Measurements from ENCODE around the gene BEAN1.

The BEAN1 gene

DNA sequence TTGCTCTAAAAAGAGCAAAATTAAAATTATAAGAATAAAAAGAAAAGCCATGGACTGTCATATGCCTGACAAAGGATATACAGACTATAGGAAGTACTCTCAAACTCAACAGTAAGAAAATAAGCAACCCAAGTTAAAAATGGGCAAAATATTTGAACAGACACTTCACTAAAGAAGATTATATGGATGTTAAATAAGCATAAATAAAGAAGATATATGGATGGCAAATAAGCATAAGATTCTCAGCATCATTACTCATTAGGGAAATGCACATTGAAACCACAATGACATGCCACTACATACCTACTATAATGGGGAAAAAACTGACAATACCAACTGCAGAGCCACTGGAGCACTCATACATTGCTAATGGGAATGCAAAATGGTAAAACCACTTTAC, 14.9 kb upstream of the BEAN1 start:
- Histone ChIP-seq H3K4me3 (ENCODE audit: low read depth, low read length) (no peak overlapping the region), H3K9ac (no peak overlapping the region), H3K4me2 (ENCODE audit: low read length) (no peak overlapping the region), H3K4me1 (no peaks in the 10 kb centered on the region), H3K79me2 (no peaks in the 10 kb centered on the region), H3K27me3 (ENCODE audit: control insufficient read depth, insufficient read depth, low read length) (no peaks in the 10 kb centered on the region), H3K9me3 (ENCODE audit: control insufficient read depth, low read length) (no peaks in the 10 kb centered on the region), H3K27ac (no peak overlapping the region), H2AFZ (no peak overlapping the region), H3K36me3 (ENCODE audit: control insufficient read depth, insufficient read depth, low read length) (no peaks in the 10 kb centered on the region)
- TF ChIP-seq CTCF (IDR thresholded peaks at IDR 0.05), result no peak

DNA sequence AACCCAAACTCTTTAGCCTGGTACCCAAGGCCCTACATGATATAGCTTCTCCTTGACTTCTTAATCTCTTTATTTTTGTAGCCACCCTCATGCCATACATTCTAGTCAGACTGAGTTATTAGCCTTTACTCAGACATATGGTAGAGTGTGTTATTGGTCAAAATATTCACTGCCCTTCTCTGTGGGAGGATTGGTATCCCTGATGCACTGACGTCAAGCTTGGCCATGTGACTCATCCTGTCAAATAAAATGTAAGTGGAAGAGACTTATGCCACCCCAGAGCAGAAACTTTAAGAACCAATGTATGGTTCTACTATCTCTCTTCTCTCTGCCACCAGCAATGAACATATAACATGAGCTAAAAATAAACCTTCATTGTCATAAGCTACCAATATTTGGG, 12.2 kb upstream of the BEAN1 start:
- H3K9me3 ChIP-seq (ENCODE audit: control insufficient read depth, low read length), result no peaks in the 10 kb centered on the region
- H3K9ac ChIP-seq, result no peak overlapping the region
- H3K36me3 ChIP-seq (ENCODE audit: control insufficient read depth, insufficient read depth, low read length), result no peaks in the 10 kb centered on the region
- no peaks in the 10 kb centered on the region for H3K27me3 ChIP-seq (ENCODE audit: control insufficient read depth, insufficient read depth, low read length)
- no peak overlapping the region for H3K4me3 ChIP-seq (ENCODE audit: low read depth, low read length)
- H3K4me2 ChIP-seq (ENCODE audit: low read length), result no peak overlapping the region
- H3K4me1 ChIP-seq, result no peaks in the 10 kb centered on the region
- H3K27ac ChIP-seq, result no peak overlapping the region
- H3K79me2 ChIP-seq, result no peaks in the 10 kb centered on the region
- no peak for TF ChIP-seq CTCF (IDR thresholded peaks at IDR 0.05)
- no peak overlapping the region for H2AFZ ChIP-seq

GRCh38 chr16:66416136-66416535, 11.0 kb upstream of the BEAN1 start:
- no peaks in the 10 kb centered on the region for H3K27me3 ChIP-seq (ENCODE audit: control insufficient read depth, insufficient read depth, low read length)
- no peaks in the 10 kb centered on the region for H3K36me3 ChIP-seq (ENCODE audit: control insufficient read depth, insufficient read depth, low read length)
- H3K4me2 ChIP-seq (ENCODE audit: low read length), result no peak overlapping the region
- H2AFZ ChIP-seq, result no peak overlapping the region
- no peak overlapping the region for H3K27ac ChIP-seq
- H3K4me1 ChIP-seq, result no peaks in the 10 kb centered on the region
- H3K9me3 ChIP-seq (ENCODE audit: control insufficient read depth, low read length), result no peaks in the 10 kb centered on the region
- H3K79me2 ChIP-seq, result no peaks in the 10 kb centered on the region
- H3K4me3 ChIP-seq (ENCODE audit: low read depth, low read length), result no peak overlapping the region
- H3K9ac ChIP-seq, result no peak overlapping the region
- no peak for TF ChIP-seq CTCF (IDR thresholded peaks at IDR 0.05)

DNA sequence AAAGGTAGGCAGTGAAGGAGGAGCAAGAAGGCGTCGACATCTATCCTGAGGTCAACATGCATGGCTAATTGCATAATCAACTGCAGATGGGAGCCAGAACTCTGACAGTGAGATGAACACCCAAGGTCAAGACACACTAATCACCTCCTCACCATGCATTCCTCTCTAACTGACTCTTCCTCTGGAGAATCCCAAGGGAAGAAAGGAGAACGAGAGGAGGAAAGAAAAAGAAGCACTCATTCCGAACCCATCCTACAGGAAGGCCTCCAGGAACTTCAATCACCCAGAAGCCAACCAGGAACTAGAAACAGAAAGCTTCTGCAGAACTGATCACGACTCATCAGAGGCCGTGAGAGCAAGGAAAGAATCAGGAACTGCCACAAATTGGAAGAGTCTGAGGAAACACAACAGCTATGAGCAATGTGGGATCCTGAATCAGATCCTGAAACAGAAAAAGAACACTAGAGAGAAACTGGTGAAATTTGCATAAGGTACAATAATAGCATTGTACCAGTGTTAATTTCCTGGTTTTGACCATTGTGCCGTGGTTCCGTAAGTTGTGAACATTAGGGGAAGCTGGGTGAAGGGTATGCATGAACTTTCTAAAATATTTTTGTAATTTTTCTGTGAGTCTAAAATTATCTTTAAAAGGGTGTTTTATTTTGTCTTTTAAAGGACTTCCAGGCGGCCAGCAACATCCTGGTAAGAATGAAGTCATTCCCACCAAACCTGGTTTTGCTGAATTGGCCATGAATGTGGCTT, 10.0 kb upstream of the BEAN1 start:
- H3K9me3 ChIP-seq (ENCODE audit: control insufficient read depth, low read length), result no peaks in the 10 kb centered on the region
- H3K4me3 ChIP-seq (ENCODE audit: low read depth, low read length), result no peak overlapping the region
- no peak for TF ChIP-seq CTCF (IDR thresholded peaks at IDR 0.05)
- no peak overlapping the region for H3K9ac ChIP-seq
- no peaks in the 10 kb centered on the region for H3K79me2 ChIP-seq
- no peaks in the 10 kb centered on the region for H3K36me3 ChIP-seq (ENCODE audit: control insufficient read depth, insufficient read depth, low read length)
- no peak overlapping the region for H2AFZ ChIP-seq
- H3K4me1 ChIP-seq, result no peaks in the 10 kb centered on the region
- H3K4me2 ChIP-seq (ENCODE audit: low read length), result no peak overlapping the region
- no peaks in the 10 kb centered on the region for H3K27me3 ChIP-seq (ENCODE audit: control insufficient read depth, insufficient read depth, low read length)
- no peak overlapping the region for H3K27ac ChIP-seq
